GM12878 (cell line): ENCODE results near the gene HERPUD2. TPM values are rescaled to one million over a fixed set of nuclear protein-coding genes. Genes with fewer than 3 reads are reported as not detected.

Experiments
- ATAC-seq: fragments of 200-7000 bp; cut with Tn5 transposase; 3 replicates; pipeline ENCODE4 v1.9.1; 2020; ENCODE audit warnings: mild to moderate bottlenecking, moderate library complexity
- BruUV-seq: library from RNA; stranded (reverse); fragments of 400-500 nt; replicated peaks from 2 replicates; lab custom pipeline; 2021; lab: Mats Ljungman, UMichigan
- CTCF ChIA-PET: fragments of 300-600 bp; sonication (Branson Sonifier 250); formaldehyde crosslinking; extraction: SDS; loops from one replicate; lab custom pipeline; 2021; ENCODE audit warnings: inconsistent platforms; lab: Yijun Ruan, JAX
- POLR2A ChIA-PET: fragments of 350-600 bp; formaldehyde crosslinking; extraction: SDS; loops from one replicate; lab custom pipeline; 2021; ENCODE audit warnings: inconsistent platforms; lab: Charles Lee
- RAD21 ChIA-PET: fragments of 300-600 bp; sonication (Branson Sonifier 250); formaldehyde crosslinking; loops from one replicate; lab custom pipeline; 2023; ENCODE audit warnings: antibody characterized with exemption; ENCODE audit not compliant: unreplicated experiment; lab: Charles Lee
- SMC1A ChIA-PET: fragments of 300-600 bp; sonication (Branson Sonifier 250); formaldehyde crosslinking; loops from one replicate; lab custom pipeline; 2023; ENCODE audit not compliant: unreplicated experiment, uncharacterized antibody; lab: Charles Lee
- DNase-seq: peaks from one replicate; pipeline ENCODE4 v3.0.0-alpha.2; 2011; ENCODE audit warnings: low read depth, low spot score
- FAIRE-seq: peaks from 3 replicates; lab custom pipeline; 2011; peaks lifted over from hg19 to GRCh38; lab: Jason Lieb, UNC
- H2AFZ ChIP-seq: 2 replicates; pipeline ENCODE4 v1.6.0; 2011; ENCODE audit warnings: low read depth, low read length, control low read depth; ENCODE audit not compliant: control insufficient read depth
- H3K27ac ChIP-seq: 2 replicates; pipeline ENCODE4 v1.5.1; 2011; ENCODE audit warnings: control low read depth; ENCODE audit not compliant: control insufficient read depth, insufficient read depth
- H3K27me3 ChIP-seq, 2 experiments: replicated peaks in 1 of 2; 2 replicates each; pipeline versions ENCODE4 v1.6.0 to v1.6.1; 2011; ENCODE audit warnings: low read length in 1 of 2; ENCODE audit not compliant: control insufficient read depth in 2 of 2, insufficient read depth in 2 of 2
- H3K36me3 ChIP-seq, 2 experiments: 2 replicates each; pipeline ENCODE4 v1.5.1; 2011; ENCODE audit warnings: low read length in 1 of 2; ENCODE audit not compliant: control insufficient read depth in 2 of 2, insufficient read depth in 2 of 2
- H3K4me1 ChIP-seq: 2 replicates; pipeline ENCODE4 v1.6.1; 2011; ENCODE audit warnings: mild to moderate bottlenecking, low read length, moderate library complexity, mixed read lengths; ENCODE audit not compliant: control insufficient read depth, insufficient read depth
- H3K4me2 ChIP-seq: 2 replicates; pipeline ENCODE4 v1.6.0; 2011; ENCODE audit warnings: control low read depth; ENCODE audit not compliant: control insufficient read depth, insufficient read depth
- H3K4me3 ChIP-seq: fragments of 200-600 bp; sonication (generic); 2 replicates; pipeline ENCODE4 v1.5.1; 2016
- H3K79me2 ChIP-seq: 2 replicates; pipeline ENCODE4 v1.6.0; 2011; ENCODE audit warnings: low read length; ENCODE audit not compliant: control insufficient read depth, insufficient read depth
- H3K9ac ChIP-seq: 2 replicates; pipeline ENCODE4 v1.8.0; 2011; ENCODE audit warnings: low read length, control low read depth, mixed read lengths; ENCODE audit not compliant: control insufficient read depth, insufficient read depth
- H3K9me3 ChIP-seq: replicated peaks from 3 replicates; pipeline ENCODE4 v1.5.1; 2011; ENCODE audit warnings: mild to moderate bottlenecking, low read length; ENCODE audit not compliant: control insufficient read depth, insufficient read depth
- H4K20me1 ChIP-seq: 2 replicates; pipeline ENCODE4 v1.6.0; 2011; ENCODE audit not compliant: control insufficient read depth, insufficient read depth
- EED ChIP-seq: sonication (generic); IDR thresholded peaks from 2 replicates; pipeline ENCODE4 v1.6.1; 2016; ENCODE audit warnings: antibody characterized with exemption, low read depth
- IKZF1 ChIP-seq: fragments of 450-650 bp; conservative IDR thresholded peaks from 2 replicates; pipeline ENCODE4 v1.6.1; 2017; ENCODE audit warnings: antibody characterized with exemption, mild to moderate bottlenecking
- MEF2A ChIP-seq: IDR thresholded peaks from 2 replicates; pipeline ENCODE4 v1.6.1; 2011; ENCODE audit warnings: low read depth, mild to moderate bottlenecking, low read length, moderate library complexity; ENCODE audit not compliant: insufficient read depth
- MEF2B ChIP-seq: fragments of 450-650 bp; IDR thresholded peaks from 2 replicates; pipeline ENCODE4 v1.6.1; 2018; ENCODE audit warnings: mild to moderate bottlenecking, moderate library complexity; ENCODE audit not compliant: partially characterized antibody, poor library complexity, severe bottlenecking
- MYB ChIP-seq: fragments of 150-350 bp; IDR thresholded peaks from 2 replicates; pipeline ENCODE4 v1.6.1; 2014; ENCODE audit warnings: mild to moderate bottlenecking, low read depth, low read length, borderline replicate concordance
- WGBS: methylation state at CpG from one replicate; pipeline ENCODE4 v1.1.6; 2016; ENCODE audit warnings: low lambda C conversion rate; ENCODE audit not compliant: insufficient replicate concordance, insufficient coverage; ENCODE audit errors: missing lambda C conversion rate; 5-methylcytosine and 5-hydroxymethylcytosine counted together
- in situ Hi-C: fragments of 300-500 bp; cut with MboI; formaldehyde crosslinking; loops from 9 replicates; pipeline ENCODE4 v1.14.3; 2018; ENCODE audit warnings: mixed read lengths
- intact Hi-C: fragments of 100-400 bp; cut with micrococcal nuclease; formaldehyde crosslinking; loops from one replicate; pipeline ENCODE4 v1.14.2; 2022; ENCODE audit not compliant: unreplicated experiment
- polyA plus RNA-seq, 11 experiments: library from polyadenylated mRNA; depleted of rRNA in 4 of 11; unstranded in 6 of 11; stranded (reverse) in 5 of 11; fragments of >200 nt; fragmentation: Nextera tagmentation in 4 of 11; fragmentation: Illumina TruSeq in 1 of 11; extraction: Ambion mirVana in 4 of 11; extraction: Trizol in 1 of 11; gene quantifications; 1 replicate in 1 of 11; 2 replicates in 10 of 11; pipeline versions ENCODE4 v1.2.1 to v1.2.3, GENCODE V29; 2011 to 2016; ENCODE audit warnings: inconsistent platforms in 2 of 11, missing spikeins in 2 of 11, low read depth in 1 of 11
- total RNA-seq, 4 experiments: library from RNA; depleted of rRNA in 3 of 4; stranded (reverse); fragments of >200 nt in 3 of 4; fragmentation: Illumina TruSeq in 1 of 4; extraction: Trizol in 1 of 4; gene quantifications; 2 replicates each; pipeline versions ENCODE4 v1.2.1 to v1.2.3, GENCODE V29; 2013 to 2021
- TF ChIP-seq, protein P1 (sequence below), 3 experiments: IDR thresholded peaks in 2 of 3; conservative IDR thresholded peaks in 1 of 3; 2 replicates each; pipeline ENCODE4 v1.5.1; 2011; ENCODE audit warnings: low read depth in 3 of 3, low read length in 3 of 3, mild to moderate bottlenecking in 3 of 3, control low read depth in 2 of 3, moderate library complexity in 2 of 3, inconsistent platforms in 1 of 3, mixed read lengths in 1 of 3; ENCODE audit not compliant: control insufficient read depth in 2 of 3, insufficient read depth in 1 of 3; ENCODE audit errors: extremely low read depth in 1 of 3

Gene HERPUD2
- total and polyA plus RNA-seq, 10 of the 15 experiments (the other 5 are each of a cell fraction or from before 2014, with no cell fraction given) = 4.7 to 69.6 (median 13.9) TPM

- SMC1A ChIA-PET = interaction anchor here (0.8 to 14.0 kb wide), 24 partner anchors 7 to 972 kb away, joined by 3 to 337 read pairs (median 4); partner anchors contain the start of genes HERPUD2 and SEPTIN7
- Histone ChIP-seq H2AFZ (no peak overlapping the region; the same call in 1 of the 2 replicates), H3K4me2 (peak overlapping the region; percentile 88), H3K36me3 (no peaks in the 10 kb centered on the region), H3K9me3 (no peaks in the 10 kb centered on the region), H3K27me3 (no peaks in the 10 kb centered on the region), H4K20me1 (no peaks in the 10 kb centered on the region), H3K9ac (peak overlapping the region; percentile 82), H3K79me2 (peaks cover 5% of the 10 kb centered on the region), H3K4me1 (peaks cover 59% of the 10 kb centered on the region), H3K4me3 (peak overlapping the region; percentile 61), H3K27ac (peak overlapping the region; percentile 95)
- BruUV-seq = TSS peak; percentile 88
- CTCF ChIA-PET = interaction anchor here (0.9 to 10.1 kb wide), 9 partner anchors 14 to 176 kb away, joined by 3 to 211 read pairs (median 6); partner anchors contain the start of genes HERPUD2 and SEPTIN7
- intact Hi-C loops (loop anchor here (1.0 to 10.0 kb wide), 6 partner anchors 19 to 974 kb away; partner anchors contain the start of gene HERPUD2), in situ Hi-C loops (loop anchor here (10.0 kb wide), 1 partner anchor 1616 kb away; no protein-coding TSS in a partner anchor)
- POLR2A ChIA-PET = interaction anchor here (0.6 to 8.4 kb wide), 14 partner anchors 9 to 135 kb away, joined by 3 to 124 read pairs (median 4); partner anchors contain the start of genes HERPUD2 and SEPTIN7
- ATAC-seq (no peak), FAIRE-seq (no peak), DNase-seq (no peak)
- WGBS = 0% methylated on average over 1 of the region's 1 CpG
- TF ChIP-seq MEF2A (peak; percentile 26; the same call in 1 of the 2 replicates), IKZF1 (no peak), MEF2B (no peak), MYB (no peak), EED (peak; percentile 49; the same call in 1 of the 2 replicates)
- TF ChIP-seq, protein P1, sequence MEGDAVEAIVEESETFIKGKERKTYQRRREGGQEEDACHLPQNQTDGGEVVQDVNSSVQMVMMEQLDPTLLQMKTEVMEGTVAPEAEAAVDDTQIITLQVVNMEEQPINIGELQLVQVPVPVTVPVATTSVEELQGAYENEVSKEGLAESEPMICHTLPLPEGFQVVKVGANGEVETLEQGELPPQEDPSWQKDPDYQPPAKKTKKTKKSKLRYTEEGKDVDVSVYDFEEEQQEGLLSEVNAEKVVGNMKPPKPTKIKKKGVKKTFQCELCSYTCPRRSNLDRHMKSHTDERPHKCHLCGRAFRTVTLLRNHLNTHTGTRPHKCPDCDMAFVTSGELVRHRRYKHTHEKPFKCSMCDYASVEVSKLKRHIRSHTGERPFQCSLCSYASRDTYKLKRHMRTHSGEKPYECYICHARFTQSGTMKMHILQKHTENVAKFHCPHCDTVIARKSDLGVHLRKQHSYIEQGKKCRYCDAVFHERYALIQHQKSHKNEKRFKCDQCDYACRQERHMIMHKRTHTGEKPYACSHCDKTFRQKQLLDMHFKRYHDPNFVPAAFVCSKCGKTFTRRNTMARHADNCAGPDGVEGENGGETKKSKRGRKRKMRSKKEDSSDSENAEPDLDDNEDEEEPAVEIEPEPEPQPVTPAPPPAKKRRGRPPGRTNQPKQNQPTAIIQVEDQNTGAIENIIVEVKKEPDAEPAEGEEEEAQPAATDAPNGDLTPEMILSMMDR (IDR thresholded peaks at IDR 0.05 in 2 of 3, conservative IDR thresholded peaks at IDR 0.05 in 1 of 3; ENCODE audit: control insufficient read depth in 2 of 3, extremely low read depth in 1 of 3, insufficient read depth in 1 of 3, low read depth in 3 of 3, low read length in 3 of 3) = peak in 1 of 3 experiments; percentile 10; a peak in 1 of 6 replicates
- RAD21 ChIA-PET = interaction anchor here (0.6 to 11.5 kb wide), 18 partner anchors 14 to 971 kb away, joined by 3 to 273 read pairs (median 8); partner anchors contain the start of genes HERPUD2 and SEPTIN7
Observed at GRCh38 chr7:35728412-35729060, 33.6 kb upstream of the HERPUD2 start.
